SIG-M5 treated with dmso at 0.1 percent for 504 hours (cell line): ENCODE measurements around the gene MATN1.
"Not testable (repeated sequence)": the region's sequence is repeated elsewhere in the genome, so short reads cannot be mapped to it uniquely, and the experiment has no call there.

Experiments used
- DNase-seq: peaks from one replicate; lab custom pipeline; 2025; ENCODE audit not compliant: unreplicated experiment; lab: John Stamatoyannopoulos, UW

MATN1 gene, protein sequence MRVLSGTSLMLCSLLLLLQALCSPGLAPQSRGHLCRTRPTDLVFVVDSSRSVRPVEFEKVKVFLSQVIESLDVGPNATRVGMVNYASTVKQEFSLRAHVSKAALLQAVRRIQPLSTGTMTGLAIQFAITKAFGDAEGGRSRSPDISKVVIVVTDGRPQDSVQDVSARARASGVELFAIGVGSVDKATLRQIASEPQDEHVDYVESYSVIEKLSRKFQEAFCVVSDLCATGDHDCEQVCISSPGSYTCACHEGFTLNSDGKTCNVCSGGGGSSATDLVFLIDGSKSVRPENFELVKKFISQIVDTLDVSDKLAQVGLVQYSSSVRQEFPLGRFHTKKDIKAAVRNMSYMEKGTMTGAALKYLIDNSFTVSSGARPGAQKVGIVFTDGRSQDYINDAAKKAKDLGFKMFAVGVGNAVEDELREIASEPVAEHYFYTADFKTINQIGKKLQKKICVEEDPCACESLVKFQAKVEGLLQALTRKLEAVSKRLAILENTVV

DNA sequence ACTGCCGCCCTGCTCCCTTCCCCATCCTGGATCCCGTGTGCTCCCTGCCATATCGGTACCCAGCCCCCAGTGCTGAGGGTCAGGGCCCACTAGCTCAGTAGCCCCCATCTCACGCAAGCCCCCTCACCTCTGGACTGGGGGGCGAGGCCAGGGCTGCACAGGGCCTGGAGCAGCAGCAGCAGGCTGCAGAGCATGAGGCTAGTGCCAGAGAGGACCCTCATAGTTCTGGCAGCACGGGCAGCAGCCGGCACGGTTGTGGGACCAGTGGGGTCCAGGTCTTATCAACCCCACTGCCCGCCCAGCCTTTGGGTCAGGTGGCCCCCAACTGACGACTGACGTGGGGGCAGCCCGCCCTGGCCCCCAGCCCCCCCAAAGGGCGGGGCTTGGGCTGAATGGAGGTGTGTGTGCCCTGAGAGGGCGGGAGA, at the start of gene MATN1:
Gene MATN1 (minus strand): TSS at position 255 of the 425 bp plus-strand sequence. CDS start 34 bp downstream, at position 221.
- DNase-seq, result no peak

DNA sequence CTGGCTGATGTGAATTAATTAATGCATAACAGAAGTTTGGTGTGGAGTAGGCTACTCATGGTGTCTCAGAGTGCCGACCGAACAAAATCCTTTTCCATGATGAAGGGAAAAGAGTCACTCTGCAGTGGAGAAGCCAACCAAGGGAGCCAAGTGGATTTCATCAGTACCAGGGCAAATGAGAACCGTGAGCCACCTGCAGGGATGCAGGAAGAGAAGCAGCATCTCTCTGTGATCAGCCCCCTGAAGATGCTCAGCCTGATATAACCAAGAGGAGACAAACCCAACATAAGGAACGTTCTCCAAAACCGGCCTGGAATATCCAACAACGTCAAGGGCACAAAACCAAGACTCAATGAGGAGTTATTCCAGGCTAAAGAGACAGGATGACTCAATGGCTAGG, 47.6 kb upstream of the MATN1 start:
- DNase-seq, result no peak

DNA sequence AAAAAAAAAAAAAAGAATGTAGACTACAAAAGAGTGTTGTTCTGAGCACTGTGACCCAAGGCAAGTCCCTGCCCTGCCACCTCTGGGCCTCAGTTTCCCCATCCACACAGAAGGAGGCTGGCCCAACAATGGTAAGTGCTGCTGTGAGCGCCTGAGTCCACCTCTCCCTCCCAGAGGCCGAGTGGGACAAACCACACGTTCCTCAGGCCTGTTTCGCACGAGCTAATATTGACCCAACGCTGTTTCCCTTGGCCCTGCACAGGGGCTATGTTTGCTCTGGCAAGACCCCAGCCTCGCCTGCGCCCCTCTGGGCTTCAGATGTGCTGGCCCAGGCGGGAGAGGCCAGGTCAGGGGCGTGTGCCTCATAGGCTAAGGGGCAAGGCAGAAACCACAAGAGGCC, 46.8 kb upstream of the MATN1 start:
- DNase-seq, result no peak

DNA sequence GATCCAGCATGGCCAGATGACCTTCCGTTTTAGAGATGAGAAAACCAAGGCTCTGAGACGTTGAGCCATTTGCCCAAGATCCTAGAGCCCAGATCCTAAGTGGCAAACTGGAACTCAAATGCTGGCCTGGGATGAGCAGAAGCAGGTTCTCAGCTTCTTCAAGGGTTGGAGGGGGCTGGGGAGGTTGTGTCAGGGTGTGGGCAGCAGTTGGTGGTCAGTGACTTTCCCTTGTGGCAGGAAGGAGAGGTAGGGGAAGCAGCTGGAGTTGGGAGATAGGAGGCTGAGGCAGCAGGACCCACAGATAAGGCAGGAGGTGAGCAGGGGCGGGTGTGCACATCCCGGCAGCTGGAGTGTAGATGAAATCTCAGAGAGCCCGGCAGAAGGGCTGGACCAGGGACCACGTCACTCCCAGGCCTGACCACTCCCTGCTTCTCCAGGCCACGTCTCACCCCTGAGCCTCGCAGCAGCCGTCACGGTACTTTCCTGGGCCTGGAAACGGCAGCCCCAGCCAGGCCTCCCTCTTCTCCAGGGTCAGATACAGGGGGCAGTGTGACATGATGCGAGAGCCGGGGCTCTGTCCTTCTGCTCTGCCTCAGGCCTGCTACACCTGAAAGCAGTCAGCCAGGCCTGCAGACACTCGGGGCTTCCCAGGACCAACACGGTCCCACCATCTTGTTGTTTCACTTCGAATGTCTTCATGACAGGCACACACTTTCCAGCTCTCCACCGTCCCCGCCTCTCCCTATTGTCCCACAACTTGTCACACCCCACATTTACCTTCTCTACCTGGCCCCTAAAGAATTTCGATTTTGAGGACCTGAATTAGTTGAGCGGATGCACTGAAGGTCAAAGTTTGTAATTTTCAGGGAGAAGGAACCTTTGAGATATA, 45.7 kb upstream of the MATN1 start:
- no peak for DNase-seq

DNA sequence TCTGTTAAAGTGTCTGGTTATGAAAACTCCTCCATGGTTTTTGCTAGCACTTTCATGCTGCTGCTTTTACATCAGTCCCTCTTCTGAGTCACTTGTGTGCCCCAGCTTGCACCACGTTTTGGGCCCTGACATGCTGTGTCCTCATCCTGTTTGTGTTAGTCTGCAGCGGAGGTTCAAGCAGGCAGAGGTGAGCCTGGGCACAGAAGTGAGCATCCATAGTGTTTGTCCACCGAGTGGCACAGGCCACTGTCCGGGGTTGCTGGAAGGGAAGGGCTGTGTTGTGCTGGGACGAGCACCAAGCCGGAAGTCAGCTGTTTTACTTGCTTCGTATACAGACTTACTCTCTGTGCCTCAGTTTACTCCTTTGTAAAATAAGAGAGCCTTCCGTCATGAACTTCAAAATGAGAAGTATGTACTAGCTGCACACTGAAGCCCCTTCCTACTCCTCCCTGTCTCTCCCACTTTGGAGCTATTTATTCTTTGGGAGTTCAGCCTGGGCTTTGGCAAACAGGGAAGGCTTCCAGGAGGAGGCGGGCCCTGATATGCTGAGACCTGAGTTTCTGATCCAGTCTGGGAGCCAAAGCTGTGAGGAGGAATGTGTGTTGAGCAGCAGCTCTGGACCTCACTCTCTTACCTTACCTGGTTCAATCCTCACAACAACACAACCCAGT, 44.9 kb upstream of the MATN1 start:
- no peak for DNase-seq

DNA sequence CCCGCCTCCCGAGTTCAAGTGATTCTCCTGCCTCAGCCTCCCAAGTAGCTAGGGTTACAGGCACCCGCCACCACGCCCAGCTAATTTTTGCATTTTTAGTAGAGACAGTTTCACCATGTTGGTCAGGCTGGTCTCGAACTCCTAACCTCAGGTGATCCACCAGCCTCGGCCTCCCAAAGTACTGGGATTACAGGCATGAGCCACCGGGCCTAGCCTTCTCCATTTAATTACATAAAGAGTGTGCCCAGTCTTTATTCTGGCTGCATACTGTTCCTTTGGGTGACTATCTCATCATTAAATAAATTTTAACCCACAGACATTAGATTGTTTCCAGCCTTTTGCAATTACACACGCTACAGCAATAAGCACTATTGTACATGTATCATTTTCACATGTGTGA, 43.6 kb upstream of the MATN1 start:
- not testable (repeated sequence) for DNase-seq

DNA sequence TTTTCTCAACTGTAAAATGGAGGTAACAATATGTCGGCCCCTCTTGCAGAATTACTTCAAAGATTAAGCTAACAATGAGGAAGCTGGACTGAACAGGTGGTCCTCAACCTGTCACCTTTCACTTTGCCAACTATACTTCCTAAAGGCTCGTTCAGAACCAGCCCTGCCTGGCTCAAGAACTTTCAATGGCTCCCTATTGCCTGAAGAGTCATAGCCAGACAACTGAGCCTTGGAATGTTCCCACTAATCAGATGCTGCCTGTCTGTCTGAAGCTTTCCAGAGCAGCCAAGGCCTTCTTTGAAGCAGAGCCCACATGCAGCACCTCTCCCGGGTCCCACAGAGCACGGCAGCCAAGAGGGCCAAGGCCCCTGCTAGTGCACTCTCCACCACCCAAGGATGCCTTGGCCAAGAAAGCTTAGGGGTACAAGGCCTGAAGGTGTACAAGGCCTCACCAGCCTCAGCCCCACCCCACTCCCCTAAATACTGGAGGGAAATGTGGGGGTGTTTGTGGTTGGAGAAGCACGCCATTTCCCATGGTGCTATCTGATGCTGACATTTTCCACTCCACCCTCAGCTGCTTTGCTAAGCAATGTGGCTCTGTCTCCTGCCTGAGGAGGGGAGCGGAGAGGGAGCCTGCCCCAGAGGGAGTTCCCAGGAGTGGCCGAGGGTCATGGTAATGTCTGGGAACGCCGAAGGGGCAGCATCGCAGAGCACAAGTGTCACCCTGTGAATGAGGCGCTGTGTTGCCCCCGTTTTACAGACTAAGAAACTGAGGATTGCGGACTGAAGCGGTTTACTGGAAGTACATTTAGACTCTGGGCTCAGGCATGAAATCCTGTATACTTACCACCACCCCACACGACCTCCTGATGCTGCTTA, 42.4 kb upstream of the MATN1 start:
- DNase-seq, result no peak

DNA sequence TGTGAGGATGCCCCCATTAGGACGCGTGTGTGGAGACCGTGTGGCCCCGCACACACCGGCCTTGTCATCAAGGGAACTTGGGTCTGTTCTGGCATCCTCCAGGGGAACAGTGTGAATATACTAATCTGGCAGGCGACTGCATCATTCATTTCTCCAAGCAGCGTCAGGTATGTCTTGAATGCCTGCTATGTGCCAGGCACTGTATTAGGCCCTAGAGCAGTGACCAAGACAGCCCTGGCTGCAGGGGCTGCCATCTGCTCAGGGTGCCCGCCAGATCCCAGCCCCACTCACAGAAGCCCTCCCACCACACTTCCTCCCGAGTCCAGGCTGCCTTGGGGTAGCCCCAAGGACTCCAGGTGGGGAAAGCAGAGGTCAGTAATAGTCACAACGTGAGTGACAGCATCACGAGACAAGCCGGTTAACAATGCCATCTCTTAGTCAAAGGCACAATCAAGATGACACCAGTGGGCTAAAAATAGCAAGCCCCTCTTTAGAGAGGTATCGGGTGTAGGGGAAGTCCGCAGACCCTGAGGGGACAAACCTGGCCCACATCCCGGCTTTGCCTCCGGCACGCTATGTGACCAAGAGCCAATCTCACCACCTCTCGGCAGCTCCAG, 41.7 kb upstream of the MATN1 start:
- DNase-seq, result no peak

DNA sequence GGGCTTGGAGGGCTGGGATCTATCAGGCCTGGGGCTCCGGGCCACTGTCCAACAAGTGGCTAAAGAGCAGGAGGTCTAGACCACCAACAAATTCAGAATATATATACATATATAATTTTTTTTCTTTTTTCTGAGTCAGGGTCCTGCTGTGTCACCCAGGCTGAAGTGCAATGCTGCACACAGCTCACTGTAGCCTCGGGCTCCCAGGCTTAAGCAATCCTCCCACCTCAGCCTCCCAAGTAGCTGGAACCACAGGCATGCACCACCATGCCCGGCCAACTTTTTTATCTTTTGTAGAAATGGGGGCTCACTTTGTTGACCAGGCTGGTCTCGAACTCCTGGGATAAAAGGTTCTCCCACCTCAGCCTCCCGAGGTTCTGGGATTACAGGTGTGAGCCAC, 41.0 kb upstream of the MATN1 start:
- DNase-seq, result no peak

DNA sequence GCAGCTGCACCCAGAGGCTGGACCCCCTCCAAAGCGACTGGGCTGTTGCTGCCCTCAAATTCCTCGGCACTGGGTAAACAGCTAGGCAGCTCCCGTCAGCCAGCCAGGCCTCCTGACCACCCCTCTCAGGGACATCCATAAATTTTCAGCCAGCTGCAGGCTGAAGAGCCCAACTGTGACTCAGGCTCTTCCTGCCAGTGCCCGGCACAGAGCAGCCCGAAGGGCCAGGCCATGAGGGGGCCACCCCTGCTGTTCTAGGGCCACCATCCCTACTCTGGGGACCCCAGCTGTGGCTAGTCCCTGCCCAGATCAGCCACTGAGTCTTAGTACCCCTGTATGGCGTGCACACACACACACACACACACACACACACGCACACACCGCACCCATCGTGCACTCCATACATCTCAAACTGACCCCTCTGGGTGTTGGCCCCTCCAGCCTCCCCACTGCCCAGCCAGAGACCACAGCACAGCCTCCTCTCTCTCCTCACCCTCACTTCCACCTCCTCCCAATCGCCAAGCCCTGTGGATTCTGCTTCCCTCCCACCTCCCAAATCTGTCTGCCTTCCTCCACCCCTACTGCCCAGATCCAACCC, 40.4 kb upstream of the MATN1 start:
- DNase-seq, result no peak

DNA sequence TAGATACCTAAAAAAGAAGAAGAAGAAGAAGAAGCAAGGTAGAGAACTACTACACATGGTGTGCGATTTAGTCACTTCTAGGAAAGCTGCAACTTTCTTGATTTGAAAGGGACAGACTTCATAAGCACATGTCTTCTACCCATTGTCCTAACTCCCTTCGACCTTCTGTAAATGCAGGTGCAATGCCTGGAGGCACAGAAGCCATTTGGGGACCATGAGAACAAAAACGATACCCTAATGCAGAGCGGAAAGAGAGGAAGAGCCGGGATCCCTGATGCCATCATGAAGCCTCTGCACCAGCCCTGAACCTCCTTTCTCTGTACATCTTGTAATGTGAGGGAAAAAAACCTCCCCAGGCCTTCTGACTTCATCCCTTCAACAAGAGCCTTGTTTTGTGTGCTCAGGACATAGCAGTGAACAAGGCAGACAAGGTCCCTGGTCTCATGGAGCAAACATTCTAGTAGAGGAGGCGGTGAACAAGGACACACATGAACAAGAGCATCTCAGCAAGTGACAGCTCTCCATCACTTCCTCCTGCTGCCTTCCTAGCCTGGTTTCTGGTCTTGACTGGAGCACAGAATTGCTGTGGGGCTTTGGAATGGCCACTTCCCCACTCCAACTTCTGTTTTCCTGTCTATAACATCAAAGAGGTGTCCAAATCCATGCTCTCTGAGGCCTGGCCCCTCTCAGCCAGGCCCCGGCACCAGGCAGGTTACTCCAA, 39.7 kb upstream of the MATN1 start:
- no peak for DNase-seq

DNA sequence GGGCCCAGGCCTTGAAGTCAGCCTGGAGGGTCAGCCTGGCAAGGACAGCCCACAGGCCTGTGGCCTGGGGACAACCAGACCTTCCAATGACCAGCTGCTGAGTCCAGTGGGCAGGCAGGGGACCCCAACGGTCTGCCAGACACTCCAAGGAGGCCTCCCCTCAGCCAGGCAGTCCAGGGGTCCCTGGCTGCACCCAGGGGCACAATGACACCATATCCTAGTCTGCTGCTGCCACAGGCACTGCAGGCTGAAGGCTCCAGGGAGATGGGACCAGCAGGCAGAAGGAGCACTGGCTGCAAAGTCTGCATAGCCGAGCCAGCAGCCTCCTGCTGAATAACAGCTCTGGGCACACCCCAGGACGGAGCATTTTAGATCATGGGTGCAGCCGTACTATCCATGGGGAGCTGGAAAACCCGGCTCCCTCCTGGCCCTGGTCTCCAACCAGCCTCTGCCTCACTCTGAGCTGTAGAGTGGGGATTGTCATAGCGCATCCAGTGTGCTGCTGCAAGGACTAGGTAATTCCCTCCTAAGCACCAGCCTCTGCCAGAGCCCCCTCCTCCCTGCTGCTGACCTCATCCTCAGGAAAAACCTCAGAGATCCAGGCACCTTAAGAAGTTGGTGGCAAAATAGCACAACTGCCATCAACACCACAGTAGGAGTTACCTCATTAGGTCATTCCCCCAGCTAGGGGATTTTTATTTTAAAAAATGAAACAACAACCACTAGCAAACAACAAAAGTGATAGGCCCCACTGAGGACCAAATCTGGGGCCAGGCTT, 39.0 kb upstream of the MATN1 start:
- no peak for DNase-seq

DNA sequence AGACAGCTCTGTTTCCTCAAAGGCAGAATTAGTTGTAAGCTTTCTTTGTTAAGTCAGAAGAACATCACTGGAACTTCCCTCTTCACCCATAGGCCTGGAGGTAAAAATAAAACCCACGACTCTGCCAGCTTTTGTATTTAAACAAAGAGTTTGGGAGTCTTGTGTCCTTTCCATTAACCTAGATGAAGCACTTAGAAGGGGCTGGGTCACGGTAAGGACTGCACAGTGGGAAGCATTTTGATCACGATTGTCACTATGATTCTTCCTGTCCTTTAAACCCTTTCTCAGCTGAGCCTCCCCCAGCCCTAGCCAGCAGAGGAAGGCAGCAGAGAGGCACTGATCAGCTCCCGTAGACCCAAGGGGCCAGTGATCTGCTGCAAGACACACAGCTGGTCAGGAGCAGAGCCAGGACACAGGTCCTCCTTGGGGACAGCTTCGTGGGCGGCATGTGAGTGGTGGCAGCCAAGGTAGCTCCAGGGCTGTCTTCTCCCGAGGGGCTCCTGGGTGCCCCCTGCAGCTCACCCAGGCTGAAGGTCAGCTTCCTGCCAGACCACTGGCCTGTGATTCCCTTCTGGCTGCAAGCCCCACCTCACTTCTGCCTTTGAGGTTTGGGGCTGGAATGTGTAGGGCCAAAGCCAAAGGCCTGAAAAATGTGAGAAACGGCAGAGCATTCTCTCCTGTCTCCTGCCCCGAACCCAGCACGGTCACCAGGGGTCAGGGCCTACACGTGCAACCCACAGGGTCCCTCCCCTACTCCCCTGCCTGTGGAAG, 38.2 kb upstream of the MATN1 start:
- no peak for DNase-seq

DNA sequence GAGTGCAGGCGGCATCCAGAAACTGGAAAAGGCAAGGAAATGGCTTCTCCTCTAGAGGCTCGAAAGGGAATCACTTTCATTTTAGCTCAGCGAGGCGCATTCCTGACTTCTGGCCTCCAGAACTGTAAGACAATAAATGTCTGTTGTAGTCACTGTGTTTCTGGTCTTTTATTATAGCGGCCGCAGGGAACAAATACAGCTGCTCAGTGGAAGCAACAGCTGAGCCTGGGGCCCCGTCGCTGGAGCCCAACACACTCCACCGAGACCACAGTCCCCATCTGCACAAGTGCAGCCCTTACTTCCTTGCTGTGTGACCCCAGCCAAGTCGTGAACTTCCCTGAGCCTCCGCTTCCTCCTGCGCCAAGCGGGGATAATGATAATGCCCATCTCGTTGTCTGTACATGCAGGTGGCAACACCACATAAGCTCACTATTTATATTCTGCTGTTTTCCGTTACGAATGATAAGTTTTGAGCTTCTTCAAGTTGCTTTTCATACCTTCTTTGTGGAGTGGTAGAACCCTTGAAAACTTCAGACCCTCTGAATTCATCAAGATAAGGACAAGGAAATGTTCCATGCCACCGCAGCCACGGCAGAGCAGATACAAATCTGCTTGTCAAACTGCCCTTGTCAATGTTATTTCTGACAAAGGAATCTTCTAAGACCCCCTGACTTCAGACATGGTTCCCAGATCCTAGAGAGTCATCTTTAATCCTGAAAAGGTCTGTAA, 37.4 kb upstream of the MATN1 start:
- no peak for DNase-seq

DNA sequence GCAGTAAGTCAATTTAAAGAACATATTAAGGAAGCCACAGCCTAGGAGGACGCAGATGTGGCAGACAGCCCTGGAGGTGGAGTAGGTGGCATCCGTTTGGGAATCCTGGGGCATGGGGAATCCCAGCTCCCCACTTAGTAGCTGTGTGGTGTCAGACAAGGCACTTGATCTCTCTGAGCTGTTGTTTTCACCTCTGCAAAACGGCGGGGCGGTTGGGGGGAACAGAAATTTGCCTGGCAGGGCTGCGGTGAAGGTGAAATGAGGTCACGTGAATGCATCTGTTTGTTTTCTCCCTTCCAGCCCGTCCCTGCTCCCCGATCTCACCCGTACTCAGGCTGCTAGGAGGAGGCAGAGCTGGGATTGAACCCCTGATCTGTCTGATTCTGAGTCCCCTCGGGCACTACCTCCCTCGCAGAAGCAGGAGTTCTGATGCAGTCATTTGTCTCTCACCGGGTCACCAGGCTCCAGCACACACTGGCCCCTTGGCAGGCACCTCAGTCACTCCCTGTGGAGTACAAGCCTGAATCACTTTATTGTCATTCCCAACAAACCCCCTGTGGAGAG, 36.4 kb upstream of the MATN1 start:
- no peak for DNase-seq

DNA sequence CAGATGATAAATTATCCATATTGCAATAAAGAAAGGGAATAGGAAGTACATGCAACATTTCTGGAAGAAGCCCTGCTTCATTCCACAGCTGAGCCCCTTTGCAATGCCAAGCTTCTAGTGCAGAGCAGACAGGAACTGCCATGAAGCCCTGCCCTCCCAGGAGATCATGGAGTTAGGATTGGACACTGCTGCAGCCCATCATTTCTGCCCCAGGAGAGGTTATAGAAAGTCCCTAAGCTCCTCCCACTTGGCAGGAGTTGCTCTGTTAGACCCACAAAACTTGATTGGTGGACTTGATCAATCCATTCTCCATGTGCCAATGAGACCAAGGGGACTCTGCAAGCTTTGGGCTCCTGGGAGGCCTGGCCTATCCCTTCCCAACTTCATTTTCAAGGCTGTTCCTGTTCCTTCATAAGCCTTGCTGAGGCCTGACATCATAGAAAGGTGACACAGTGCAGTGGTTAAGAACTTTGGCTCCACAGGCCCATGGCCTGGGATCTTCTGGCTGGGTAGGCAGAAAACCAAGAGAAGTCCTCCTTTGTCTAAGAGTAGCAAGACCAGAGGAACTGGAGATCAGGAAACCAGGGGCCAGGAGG, 35.5 kb upstream of the MATN1 start:
- DNase-seq, result peak; percentile 28
